ENCODE data around the gene UVSSA. TPM values are rescaled to one million over a fixed set of nuclear protein-coding genes. Genes with fewer than 3 reads are reported as not detected.

Gene UVSSA
- total and polyA plus RNA-seq, 2 donors (not counting 1 experiment from before 2014, with no cell fraction given), result 34.6 to 40.5 TPM

DNA sequence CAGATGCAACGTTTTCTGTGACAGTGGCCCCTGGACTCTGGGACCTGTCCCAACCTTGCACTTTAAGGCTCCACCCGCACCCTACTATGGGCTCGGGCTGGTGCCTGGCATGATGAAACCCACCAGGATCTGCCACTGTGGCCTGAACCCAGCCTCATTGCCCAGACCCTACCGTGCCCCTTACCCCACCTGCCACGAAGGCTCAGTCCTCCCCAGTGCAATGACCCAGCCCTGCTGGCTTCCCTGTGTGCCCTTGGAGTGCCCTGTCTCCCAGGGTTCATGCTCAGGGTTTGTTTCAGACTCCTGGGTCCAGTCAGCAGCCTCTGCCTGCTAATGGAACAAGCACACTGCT lies 3.1 kb downstream of the UVSSA start:
- Mint-ChIP-seq H3K27ac (no peak overlapping the region), H3K27me3 (no peaks in the 10 kb centered on the region), H3K4me1 (peaks cover 28% of the 10 kb centered on the region), H3K4me3 (no peak overlapping the region), H3K9me3 (ENCODE audit: insufficient read depth) (no peaks in the 10 kb centered on the region)
- Histone ChIP-seq H3K9me3 (ENCODE audit: control extremely low read depth in 1 of 3, control insufficient read depth in 2 of 3, insufficient read depth in 1 of 3, low read length in 2 of 3) (peaks cover 0 to 3% (median 0%) of the 10 kb centered on the region in 3 donors), H2AFZ (ENCODE audit: insufficient read depth, low read depth, low read length, poor library complexity, severe bottlenecking) (no peak overlapping the region), H3K4me3 (ENCODE audit: control extremely low read depth in 1 of 5, extremely low read depth in 1 of 5, insufficient read depth in 1 of 5, low read depth in 2 of 5, low read length in 4 of 5) (no peak overlapping the region), H3K79me2 (ENCODE audit: control insufficient read depth, insufficient read depth, low read length) (peaks cover 12% of the 10 kb centered on the region), H3K27ac (ENCODE audit: low read length in 2 of 2) (no peak overlapping the region), H3K9ac (ENCODE audit: low read length) (no peak overlapping the region), H3K4me2 (replicated peaks; ENCODE audit: low read depth, low read length, poor library complexity, severe bottlenecking) (no peak overlapping the region), H4K20me1 (ENCODE audit: control insufficient read depth, insufficient read depth, low read length, poor library complexity, severe bottlenecking) (peaks cover 9% of the 10 kb centered on the region), H3K36me3 (replicated peaks in 1 of 2; ENCODE audit: control extremely low read depth in 1 of 2, control insufficient read depth in 1 of 2, extremely low read depth in 1 of 2, insufficient read depth in 2 of 2, low read length in 1 of 2) (peaks cover 0 to 24% of the 10 kb centered on the region in 2 experiments), H3K27me3 (replicated peaks in 1 of 4; ENCODE audit: control extremely low read depth in 1 of 4, control insufficient read depth in 3 of 4, insufficient read depth in 4 of 4, low read length in 3 of 4) (no peaks in the 10 kb centered on the region), H3K4me1 (ENCODE audit: control insufficient read depth in 2 of 2, insufficient read depth in 2 of 2, low read length in 2 of 2) (peaks cover 15 to 29% of the 10 kb centered on the region in 2 donors)
- ChIA-PET CTCF (interaction anchor here (1.2 to 7.7 kb wide), 7 partner anchors 82 to 608 kb away, joined by 3 to 102 read pairs (median 6); no protein-coding TSS in a partner anchor), POLR2A (no interaction called here)
- TF ChIP-seq, protein P1, sequence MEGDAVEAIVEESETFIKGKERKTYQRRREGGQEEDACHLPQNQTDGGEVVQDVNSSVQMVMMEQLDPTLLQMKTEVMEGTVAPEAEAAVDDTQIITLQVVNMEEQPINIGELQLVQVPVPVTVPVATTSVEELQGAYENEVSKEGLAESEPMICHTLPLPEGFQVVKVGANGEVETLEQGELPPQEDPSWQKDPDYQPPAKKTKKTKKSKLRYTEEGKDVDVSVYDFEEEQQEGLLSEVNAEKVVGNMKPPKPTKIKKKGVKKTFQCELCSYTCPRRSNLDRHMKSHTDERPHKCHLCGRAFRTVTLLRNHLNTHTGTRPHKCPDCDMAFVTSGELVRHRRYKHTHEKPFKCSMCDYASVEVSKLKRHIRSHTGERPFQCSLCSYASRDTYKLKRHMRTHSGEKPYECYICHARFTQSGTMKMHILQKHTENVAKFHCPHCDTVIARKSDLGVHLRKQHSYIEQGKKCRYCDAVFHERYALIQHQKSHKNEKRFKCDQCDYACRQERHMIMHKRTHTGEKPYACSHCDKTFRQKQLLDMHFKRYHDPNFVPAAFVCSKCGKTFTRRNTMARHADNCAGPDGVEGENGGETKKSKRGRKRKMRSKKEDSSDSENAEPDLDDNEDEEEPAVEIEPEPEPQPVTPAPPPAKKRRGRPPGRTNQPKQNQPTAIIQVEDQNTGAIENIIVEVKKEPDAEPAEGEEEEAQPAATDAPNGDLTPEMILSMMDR (IDR thresholded peaks at IDR 0.05), result no peak
- TF ChIP-seq EZH2 (IDR thresholded peaks at IDR 0.05; ENCODE audit: borderline replicate concordance, insufficient read depth, low read depth, low read length, poor library complexity, severe bottlenecking), result no peak
- ATAC-seq (ENCODE audit: low read depth), result no peak
- intact Hi-C loops (cut with micrococcal nuclease), result loop anchor here (2.0 to 5.0 kb wide), 3 partner anchors 428 to 1108 kb away; no protein-coding TSS in a partner anchor
- DNase-seq, result no peak
- WGBS (ENCODE audit: insufficient coverage), result 90% methylated on average over 5 of the region's 5 CpGs

GRCh38 chr4:1351854-1352566 lies 5.0 kb downstream of the UVSSA start:
- Histone ChIP-seq H3K27me3 (replicated peaks in 1 of 4; ENCODE audit: control extremely low read depth in 1 of 4, control insufficient read depth in 3 of 4, insufficient read depth in 4 of 4, low read length in 3 of 4) (no peaks in the 10 kb centered on the region), H3K9me3 (ENCODE audit: control extremely low read depth in 1 of 3, control insufficient read depth in 2 of 3, insufficient read depth in 1 of 3, low read length in 2 of 3) (peaks cover 0 to 3% (median 0%) of the 10 kb centered on the region in 3 donors), H3K36me3 (replicated peaks in 1 of 2; ENCODE audit: control extremely low read depth in 1 of 2, control insufficient read depth in 1 of 2, extremely low read depth in 1 of 2, insufficient read depth in 2 of 2, low read length in 1 of 2) (peaks cover 0 to 28% of the 10 kb centered on the region in 2 experiments), H3K79me2 (ENCODE audit: control insufficient read depth, insufficient read depth, low read length) (peaks cover 12% of the 10 kb centered on the region), H3K9ac (ENCODE audit: low read length) (no peak overlapping the region), H2AFZ (ENCODE audit: insufficient read depth, low read depth, low read length, poor library complexity, severe bottlenecking) (peak overlapping the region; percentile 67), H3K4me2 (replicated peaks; ENCODE audit: low read depth, low read length, poor library complexity, severe bottlenecking) (peak overlapping the region; percentile 45), H3K4me1 (ENCODE audit: control insufficient read depth in 2 of 2, insufficient read depth in 2 of 2, low read length in 2 of 2) (peaks cover 10 to 20% of the 10 kb centered on the region in 2 donors), H4K20me1 (ENCODE audit: control insufficient read depth, insufficient read depth, low read length, poor library complexity, severe bottlenecking) (peaks cover 9% of the 10 kb centered on the region), H3K4me3 (ENCODE audit: control extremely low read depth in 1 of 5, extremely low read depth in 1 of 5, insufficient read depth in 1 of 5, low read depth in 2 of 5, low read length in 4 of 5) (no peak overlapping the region), H3K27ac (ENCODE audit: low read length in 2 of 2) (no peak overlapping the region)
- intact Hi-C loops (cut with micrococcal nuclease), result loop anchor here (1.0 to 5.0 kb wide), 5 partner anchors 185 to 1110 kb away; no protein-coding TSS in a partner anchor
- ChIA-PET POLR2A (interaction anchor here (0.6 kb wide), 1 partner anchor 1200 kb away, joined by 8 read pairs; no protein-coding TSS in a partner anchor), CTCF (interaction anchor here (1.6 to 7.7 kb wide), 3 partner anchors 103 to 609 kb away, joined by 4 to 102 read pairs (median 6); partner anchors contain the start of gene CTBP1)
- Mint-ChIP-seq H3K4me1 (peaks cover 25% of the 10 kb centered on the region), H3K9me3 (ENCODE audit: insufficient read depth) (no peaks in the 10 kb centered on the region), H3K27ac (peak overlapping the region; percentile 67), H3K27me3 (no peaks in the 10 kb centered on the region), H3K4me3 (no peak overlapping the region)
- 39% methylated on average over 23 of the region's 24 CpGs for WGBS (ENCODE audit: insufficient coverage)
- ATAC-seq (ENCODE audit: low read depth) (peak; percentile 26), DNase-seq (peak; percentile 90)
- TF ChIP-seq, protein P1 (IDR thresholded peaks at IDR 0.05), result peak; percentile 90
- TF ChIP-seq EZH2 (IDR thresholded peaks at IDR 0.05; ENCODE audit: borderline replicate concordance, insufficient read depth, low read depth, low read length, poor library complexity, severe bottlenecking), result no peak

Measured in B cell (primary cell).